Activated CD4-positive, alpha-beta memory T cell treated with anti-CD3 and anti-CD28 coated beads for 36 hours (primary cell): ENCODE results near the gene PLXNB1. TPM values are rescaled to one million over a fixed set of nuclear protein-coding genes. Genes with fewer than 3 reads are reported as not detected.

ENCODE experiments used
- CTCF ChIA-PET: fragments of 350-600 bp; sonication (Branson Sonifier 250); formaldehyde crosslinking; loops from one replicate; lab custom pipeline; 2021; ENCODE audit warnings: antibody characterized with exemption, inconsistent platforms; lab: Charles Lee
- POLR2A ChIA-PET: fragments of 350-600 bp; sonication (Branson Sonifier 250); formaldehyde crosslinking; loops from one replicate; lab custom pipeline; 2021; ENCODE audit warnings: antibody characterized with exemption; lab: Charles Lee
- DNase-seq: peaks from one replicate; pipeline ENCODE4 v3.0.0-alpha.2; 2020
- H3K27ac Mint-ChIP-seq: one replicate; pipeline ENCODE4 v1.8.0; 2021; ENCODE audit warnings: mixed read lengths
- H3K27me3 Mint-ChIP-seq: one replicate; pipeline ENCODE4 v1.8.0; 2021; ENCODE audit warnings: mixed read lengths
- H3K36me3 Mint-ChIP-seq: one replicate; pipeline ENCODE4 v1.8.0; 2021; ENCODE audit warnings: mixed read lengths
- H3K4me1 Mint-ChIP-seq: one replicate; pipeline ENCODE4 v1.8.0; 2021; ENCODE audit warnings: low read depth, mixed read lengths
- H3K4me3 Mint-ChIP-seq: one replicate; pipeline ENCODE4 v1.8.0; 2021; ENCODE audit warnings: mild to moderate bottlenecking, mixed read lengths
- H3K9me3 Mint-ChIP-seq: one replicate; pipeline ENCODE4 v1.8.0; 2021; ENCODE audit warnings: mixed read lengths
- intact Hi-C: fragments of 100-400 bp; cut with micrococcal nuclease; formaldehyde crosslinking; loops from one replicate; pipeline ENCODE4 v1.15.1; 2023
- total RNA-seq, 2 experiments: library from RNA; stranded (reverse); gene quantifications; one replicate each; pipeline ENCODE4 v1.2.3, GENCODE V29; 2021

PLXNB1 gene
- total RNA-seq, 2 experiments from 2014 or later: 3.2 to 3.8 TPM

GRCh38 chr3:48423241-48423882 lies 6.5 kb downstream of the PLXNB1 start:
- H3K9me3 Mint-ChIP-seq: no peaks in the 10 kb centered on the region
- no peak overlapping the region for H3K27ac Mint-ChIP-seq
- no peaks in the 10 kb centered on the region for H3K4me1 Mint-ChIP-seq
- H3K36me3 Mint-ChIP-seq: no peaks in the 10 kb centered on the region
- no peak for DNase-seq
- no peaks in the 10 kb centered on the region for H3K27me3 Mint-ChIP-seq
- intact Hi-C loops: no loop called here
- ChIA-PET POLR2A (no interaction called here), CTCF (interaction anchor here (0.6 to 9.5 kb wide), 4 partner anchors 12 to 150 kb away, joined by 3 to 60 read pairs (median 7); no protein-coding TSS in a partner anchor)
- no peak overlapping the region for H3K4me3 Mint-ChIP-seq

GRCh38 chr3:48422681-48423080 lies 7.2 kb downstream of the PLXNB1 start:
- intact Hi-C loops: no loop called here
- Mint-ChIP-seq H3K27me3 (no peaks in the 10 kb centered on the region), H3K36me3 (no peaks in the 10 kb centered on the region), H3K27ac (no peak overlapping the region), H3K9me3 (no peaks in the 10 kb centered on the region), H3K4me1 (no peaks in the 10 kb centered on the region), H3K4me3 (no peak overlapping the region)
- ChIA-PET POLR2A (no interaction called here), CTCF (interaction anchor here (1.6 to 9.5 kb wide), 3 partner anchors 13 to 149 kb away, joined by 3 to 60 read pairs (median 11); no protein-coding TSS in a partner anchor)
- DNase-seq: no peak

- intact Hi-C loops: no loop called here
- CTCF ChIA-PET: interaction anchor here (1.6 to 9.5 kb wide), 3 partner anchors 13 to 149 kb away, joined by 3 to 60 read pairs (median 11); no protein-coding TSS in a partner anchor
- POLR2A ChIA-PET: no interaction called here
- Mint-ChIP-seq H3K27ac (no peak overlapping the region), H3K27me3 (no peaks in the 10 kb centered on the region), H3K4me1 (no peaks in the 10 kb centered on the region), H3K4me3 (no peak overlapping the region), H3K36me3 (no peaks in the 10 kb centered on the region), H3K9me3 (no peaks in the 10 kb centered on the region)
- no peak for DNase-seq
Observed at GRCh38 chr3:48422272-48422671, 7.6 kb downstream of the PLXNB1 start.

GRCh38 chr3:48420561-48420960 lies 9.3 kb downstream of the PLXNB1 start:
- no peaks in the 10 kb centered on the region for H3K27me3 Mint-ChIP-seq
- no peaks in the 10 kb centered on the region for H3K4me1 Mint-ChIP-seq
- ChIA-PET POLR2A (no interaction called here), CTCF (interaction anchor here (9.5 kb wide), 1 partner anchor 15 kb away, joined by 60 read pairs; no protein-coding TSS in a partner anchor)
- no peak overlapping the region for H3K27ac Mint-ChIP-seq
- no peaks in the 10 kb centered on the region for H3K9me3 Mint-ChIP-seq
- no peaks in the 10 kb centered on the region for H3K36me3 Mint-ChIP-seq
- intact Hi-C loops: no loop called here
- no peak overlapping the region for H3K4me3 Mint-ChIP-seq
- no peak for DNase-seq

DNA sequence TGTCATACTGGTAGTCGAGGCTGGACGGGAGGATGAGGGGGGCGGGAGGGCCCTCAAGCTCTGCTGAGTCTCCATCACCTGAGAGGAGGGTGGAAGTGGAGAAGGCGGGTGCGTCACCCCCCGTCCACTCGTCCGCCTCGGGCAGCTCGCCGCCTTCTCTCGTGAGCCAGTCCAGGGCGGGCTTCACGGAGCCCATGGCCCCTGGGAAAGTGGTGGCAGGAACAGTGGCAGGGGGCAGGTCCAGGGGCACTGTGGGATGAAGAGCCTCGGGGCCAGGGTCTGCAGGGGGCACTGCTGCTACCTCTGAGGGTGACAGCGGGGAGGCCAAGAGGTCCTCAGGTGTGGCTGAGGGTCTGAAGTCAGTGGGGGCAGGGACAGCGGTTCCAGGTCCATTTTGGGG lies 10.3 kb downstream of the PLXNB1 start:
- intact Hi-C loops: no loop called here
- H3K27me3 Mint-ChIP-seq: no peaks in the 10 kb centered on the region
- H3K9me3 Mint-ChIP-seq: no peaks in the 10 kb centered on the region
- H3K4me1 Mint-ChIP-seq: no peaks in the 10 kb centered on the region
- DNase-seq: no peak
- H3K36me3 Mint-ChIP-seq: no peaks in the 10 kb centered on the region
- POLR2A ChIA-PET: no interaction called here
- no peak overlapping the region for H3K27ac Mint-ChIP-seq
- H3K4me3 Mint-ChIP-seq: no peak overlapping the region
- CTCF ChIA-PET: interaction anchor here (2.1 to 9.5 kb wide), 2 partner anchors 16 to 19 kb away, joined by 11 to 60 read pairs; no protein-coding TSS in a partner anchor

- H3K9me3 Mint-ChIP-seq: no peaks in the 10 kb centered on the region
- no peak overlapping the region for H3K4me3 Mint-ChIP-seq
- H3K27ac Mint-ChIP-seq: no peak overlapping the region
- intact Hi-C loops: no loop called here
- H3K36me3 Mint-ChIP-seq: no peaks in the 10 kb centered on the region
- ChIA-PET CTCF (interaction anchor here (1.0 to 9.5 kb wide), 3 partner anchors 16 to 146 kb away, joined by 3 to 60 read pairs (median 11); no protein-coding TSS in a partner anchor), POLR2A (no interaction called here)
- H3K4me1 Mint-ChIP-seq: no peaks in the 10 kb centered on the region
- H3K27me3 Mint-ChIP-seq: no peaks in the 10 kb centered on the region
- no peak for DNase-seq
Observed at GRCh38 chr3:48419149-48419548, 10.7 kb downstream of the PLXNB1 start.

- Mint-ChIP-seq H3K4me3 (no peak overlapping the region), H3K36me3 (no peaks in the 10 kb centered on the region), H3K27ac (no peak overlapping the region), H3K27me3 (no peaks in the 10 kb centered on the region), H3K4me1 (no peaks in the 10 kb centered on the region), H3K9me3 (no peaks in the 10 kb centered on the region)
- intact Hi-C loops: no loop called here
- POLR2A ChIA-PET: no interaction called here
- CTCF ChIA-PET: interaction anchor here (0.6 to 9.5 kb wide), 4 partner anchors 17 to 217 kb away, joined by 3 to 60 read pairs (median 7); partner anchors contain the start of gene SLC26A6
- no peak for DNase-seq
Observed at GRCh38 chr3:48418651-48419050, 11.2 kb downstream of the PLXNB1 start.

DNA sequence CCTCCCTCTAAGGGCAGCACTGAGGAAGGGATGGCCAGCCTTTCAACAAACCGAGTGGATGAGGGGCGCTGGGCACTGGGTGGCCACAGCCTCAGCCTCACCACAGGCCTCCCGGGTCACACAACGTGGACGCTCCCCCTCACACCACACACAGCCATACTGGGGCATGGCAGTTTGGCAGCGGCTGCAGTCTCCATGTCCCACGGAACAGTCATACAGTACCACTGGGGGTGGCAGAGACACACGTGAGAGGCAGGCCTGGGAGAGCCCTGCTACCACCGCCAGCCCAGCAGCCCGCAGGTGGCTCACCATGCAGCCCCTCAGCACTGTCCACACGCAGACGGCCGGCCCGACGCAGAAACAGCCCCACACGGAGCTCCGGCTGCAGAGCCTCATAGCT lies 11.7 kb downstream of the PLXNB1 start:
- intact Hi-C loops: no loop called here
- no peak overlapping the region for H3K4me3 Mint-ChIP-seq
- no peak overlapping the region for H3K27ac Mint-ChIP-seq
- no peaks in the 10 kb centered on the region for H3K9me3 Mint-ChIP-seq
- DNase-seq: no peak
- CTCF ChIA-PET: interaction anchor here (0.6 to 9.5 kb wide), 4 partner anchors 17 to 217 kb away, joined by 3 to 60 read pairs (median 7); partner anchors contain the start of gene SLC26A6
- no peaks in the 10 kb centered on the region for H3K4me1 Mint-ChIP-seq
- POLR2A ChIA-PET: no interaction called here
- H3K27me3 Mint-ChIP-seq: no peaks in the 10 kb centered on the region
- no peaks in the 10 kb centered on the region for H3K36me3 Mint-ChIP-seq

DNA sequence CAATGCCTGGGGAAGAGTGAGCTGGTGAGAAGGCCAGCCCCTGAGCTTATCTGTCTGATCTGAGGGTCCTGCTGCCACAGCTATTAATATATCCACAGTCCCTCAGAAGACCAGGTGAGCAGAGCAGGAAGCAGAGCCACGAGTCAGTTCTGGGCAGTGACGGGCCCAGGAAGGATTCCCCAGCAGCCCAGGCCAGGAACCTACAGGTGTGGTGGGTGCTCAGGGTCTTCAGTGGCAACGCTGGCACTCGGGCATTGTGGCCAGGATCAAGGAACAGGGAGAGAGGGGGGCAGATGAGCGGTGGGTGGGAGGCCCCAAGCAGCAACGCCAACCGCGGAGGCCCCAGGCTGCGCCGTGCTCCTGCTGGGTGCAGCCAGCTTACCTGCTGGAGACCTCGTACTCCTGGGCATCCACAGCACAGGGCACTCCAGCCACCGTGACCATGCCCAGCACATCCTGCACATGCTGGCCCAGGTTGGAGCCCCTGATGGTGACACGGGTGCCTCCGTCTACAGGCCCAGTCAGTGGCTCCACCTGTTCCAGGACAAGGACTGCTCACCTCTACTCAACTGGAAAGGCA lies 12.3 kb downstream of the PLXNB1 start:
- ChIA-PET POLR2A (no interaction called here), CTCF (interaction anchor here (2.1 kb wide), 1 partner anchor 17 kb away, joined by 11 read pairs; no protein-coding TSS in a partner anchor)
- no peak overlapping the region for H3K27ac Mint-ChIP-seq

GRCh38 chr3:48416546-48416945 lies 13.3 kb downstream of the PLXNB1 start:
- Mint-ChIP-seq H3K36me3 (no peaks in the 10 kb centered on the region), H3K27me3 (no peaks in the 10 kb centered on the region), H3K4me3 (no peak overlapping the region), H3K27ac (no peak overlapping the region), H3K9me3 (no peaks in the 10 kb centered on the region), H3K4me1 (no peaks in the 10 kb centered on the region)
- intact Hi-C loops: no loop called here
- POLR2A ChIA-PET: no interaction called here
- CTCF ChIA-PET: interaction anchor here (2.4 kb wide), 1 partner anchor 19 kb away, joined by 13 read pairs; no protein-coding TSS in a partner anchor
- no peak for DNase-seq

More for the DNA sequence above, 12.3 kb downstream of the PLXNB1 start:
- Mint-ChIP-seq H3K27me3 (no peaks in the 10 kb centered on the region), H3K36me3 (no peaks in the 10 kb centered on the region), H3K4me3 (no peak overlapping the region), H3K9me3 (no peaks in the 10 kb centered on the region), H3K4me1 (no peaks in the 10 kb centered on the region)
- intact Hi-C loops: no loop called here
- DNase-seq: no peak

- Mint-ChIP-seq H3K4me1 (no peaks in the 10 kb centered on the region), H3K27ac (no peak overlapping the region), H3K27me3 (no peaks in the 10 kb centered on the region), H3K9me3 (no peaks in the 10 kb centered on the region), H3K4me3 (no peak overlapping the region), H3K36me3 (no peaks in the 10 kb centered on the region)
- ChIA-PET CTCF (interaction anchor here (2.4 kb wide), 1 partner anchor 20 kb away, joined by 13 read pairs; no protein-coding TSS in a partner anchor), POLR2A (no interaction called here)
- no peak for DNase-seq
- intact Hi-C loops: no loop called here
Observed at GRCh38 chr3:48416091-48416505, 13.8 kb downstream of the PLXNB1 start.

GRCh38 chr3:48415251-48415953 lies 14.5 kb downstream of the PLXNB1 start:
- no peaks in the 10 kb centered on the region for H3K27me3 Mint-ChIP-seq
- no peaks in the 10 kb centered on the region for H3K36me3 Mint-ChIP-seq
- no peak overlapping the region for H3K4me3 Mint-ChIP-seq
- intact Hi-C loops: no loop called here
- CTCF ChIA-PET: interaction anchor here (0.9 to 2.4 kb wide), 3 partner anchors 15 to 134 kb away, joined by 3 to 13 read pairs (median 3); no protein-coding TSS in a partner anchor
- POLR2A ChIA-PET: no interaction called here
- H3K27ac Mint-ChIP-seq: no peak overlapping the region
- no peaks in the 10 kb centered on the region for H3K9me3 Mint-ChIP-seq
- no peaks in the 10 kb centered on the region for H3K4me1 Mint-ChIP-seq
- DNase-seq: no peak
